Measurements from ENCODE around the gene SLC35F5.

GRCh38 chr2:113760400-113760799 is 4.0 kb upstream of the SLC35F5 start:
- TF ChIP-seq POLR2A (IDR thresholded peaks at IDR 0.05; ENCODE audit: low read depth, low read length): no peak
- no peak for TF ChIP-seq POU2F2 (IDR thresholded peaks at IDR 0.05; ENCODE audit: low read depth, low read length)
- no peak for TF ChIP-seq TAF1 (IDR thresholded peaks at IDR 0.05; ENCODE audit: low read depth, low read length)
- no peak for TF ChIP-seq POLR2AphosphoS5 (IDR thresholded peaks at IDR 0.05; ENCODE audit: low read depth, low read length)
